ENCODE measurements around the gene MRPS6.

DNA sequence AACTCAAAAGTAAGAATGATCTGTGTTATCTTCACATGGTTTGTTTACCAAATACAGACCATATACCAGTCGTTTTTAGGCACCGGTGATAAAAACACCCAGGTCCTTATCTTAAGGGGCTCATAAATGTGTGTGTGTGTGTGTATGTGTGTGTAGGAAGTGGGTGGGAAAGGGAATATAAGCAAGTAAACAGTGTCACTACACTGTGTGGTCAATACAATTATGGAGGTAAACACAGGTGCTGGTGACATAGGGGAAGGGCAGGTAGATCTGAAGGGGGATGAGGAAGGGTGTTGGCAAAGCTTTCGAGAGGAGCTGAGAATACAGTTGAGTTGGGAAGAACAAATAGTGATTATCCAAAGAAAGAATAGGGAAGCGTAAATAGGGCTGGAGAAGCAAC, 19.1 kb upstream of the MRPS6 start:
- TF ChIP-seq, protein P1, sequence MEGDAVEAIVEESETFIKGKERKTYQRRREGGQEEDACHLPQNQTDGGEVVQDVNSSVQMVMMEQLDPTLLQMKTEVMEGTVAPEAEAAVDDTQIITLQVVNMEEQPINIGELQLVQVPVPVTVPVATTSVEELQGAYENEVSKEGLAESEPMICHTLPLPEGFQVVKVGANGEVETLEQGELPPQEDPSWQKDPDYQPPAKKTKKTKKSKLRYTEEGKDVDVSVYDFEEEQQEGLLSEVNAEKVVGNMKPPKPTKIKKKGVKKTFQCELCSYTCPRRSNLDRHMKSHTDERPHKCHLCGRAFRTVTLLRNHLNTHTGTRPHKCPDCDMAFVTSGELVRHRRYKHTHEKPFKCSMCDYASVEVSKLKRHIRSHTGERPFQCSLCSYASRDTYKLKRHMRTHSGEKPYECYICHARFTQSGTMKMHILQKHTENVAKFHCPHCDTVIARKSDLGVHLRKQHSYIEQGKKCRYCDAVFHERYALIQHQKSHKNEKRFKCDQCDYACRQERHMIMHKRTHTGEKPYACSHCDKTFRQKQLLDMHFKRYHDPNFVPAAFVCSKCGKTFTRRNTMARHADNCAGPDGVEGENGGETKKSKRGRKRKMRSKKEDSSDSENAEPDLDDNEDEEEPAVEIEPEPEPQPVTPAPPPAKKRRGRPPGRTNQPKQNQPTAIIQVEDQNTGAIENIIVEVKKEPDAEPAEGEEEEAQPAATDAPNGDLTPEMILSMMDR (IDR thresholded peaks at IDR 0.05; ENCODE audit: low read depth, low read length) = no peak
- TF ChIP-seq EZH2phosphoT487 (IDR thresholded peaks at IDR 0.05; ENCODE audit: low read depth) = no peak
